ENCODE measurements around the gene KIF5B. TPM values are rescaled to one million over a fixed set of nuclear protein-coding genes. Genes with fewer than 3 reads are reported as not detected.
"Not testable (repeated sequence)": the region's sequence is repeated elsewhere in the genome, so short reads cannot be mapped to it uniquely, and the experiment has no call there.

Gene KIF5B
- total RNA-seq, 2 experiments from 2014 or later: 61.3 to 62.4 TPM

GRCh38 chr10:32053392-32053791, 2.8 kb downstream of the KIF5B start:
- CTCF ChIA-PET: interaction anchor here (1.2 kb wide), 1 partner anchor 20 kb away, joined by 3 read pairs; no protein-coding TSS in a partner anchor
- H3K9me3 Mint-ChIP-seq, H3K27me3 Mint-ChIP-seq, DNase-seq: not testable (repeated sequence)
- Mint-ChIP-seq H3K36me3 (ENCODE audit: low read depth) (peaks cover 36% of the 10 kb centered on the region), H3K27ac (peak overlapping the region; percentile 64), H3K4me1 (peaks cover 65% of the 10 kb centered on the region), H3K4me3 (peak overlapping the region; percentile 97)
- POLR2A ChIA-PET: interaction anchor here (0.6 kb wide), 1 partner anchor 300 kb away, joined by 3 read pairs; no protein-coding TSS in a partner anchor

GRCh38 chr10:32051926-32052325, 4.3 kb downstream of the KIF5B start:
- no peak for DNase-seq
- POLR2A ChIA-PET: no interaction called here
- Mint-ChIP-seq H3K27ac (peak overlapping the region; percentile 13), H3K4me1 (peaks cover 70% of the 10 kb centered on the region), H3K27me3 (no peaks in the 10 kb centered on the region), H3K36me3 (ENCODE audit: low read depth) (peaks cover 48% of the 10 kb centered on the region), H3K4me3 (no peak overlapping the region), H3K9me3 (no peaks in the 10 kb centered on the region)
- CTCF ChIA-PET: interaction anchor here (2.3 kb wide), 1 partner anchor 17 kb away, joined by 11 read pairs; no protein-coding TSS in a partner anchor

- Mint-ChIP-seq H3K9me3 (no peaks in the 10 kb centered on the region), H3K27me3 (no peaks in the 10 kb centered on the region), H3K4me1 (peaks cover 79% of the 10 kb centered on the region), H3K4me3 (no peak overlapping the region), H3K27ac (peak overlapping the region; percentile 46), H3K36me3 (ENCODE audit: low read depth) (peaks cover 64% of the 10 kb centered on the region)
- ChIA-PET POLR2A (no interaction called here), CTCF (interaction anchor here (0.6 to 2.3 kb wide), 2 partner anchors 16 to 209 kb away, joined by 3 to 11 read pairs; no protein-coding TSS in a partner anchor)
- no peak for DNase-seq
These were observed 6.0 kb downstream of the KIF5B start for GRCh38 chr10:32050177-32050576.

- Mint-ChIP-seq H3K9me3 (no peaks in the 10 kb centered on the region), H3K27ac (no peak overlapping the region), H3K4me1 (peaks cover 83% of the 10 kb centered on the region), H3K36me3 (ENCODE audit: low read depth) (peaks cover 64% of the 10 kb centered on the region), H3K27me3 (no peaks in the 10 kb centered on the region), H3K4me3 (no peak overlapping the region)
- ChIA-PET POLR2A (no interaction called here), CTCF (interaction anchor here (0.6 kb wide), 1 partner anchor 34 kb away, joined by 6 read pairs; no protein-coding TSS in a partner anchor)
- no peak for DNase-seq
These were observed 7.1 kb downstream of the KIF5B start for GRCh38 chr10:32049113-32049512.

GRCh38 chr10:32048282-32048681, 7.9 kb downstream of the KIF5B start:
- H3K9me3 Mint-ChIP-seq: no peaks in the 10 kb centered on the region
- H3K4me3 Mint-ChIP-seq: no peak overlapping the region
- peaks cover 86% of the 10 kb centered on the region for H3K4me1 Mint-ChIP-seq
- DNase-seq: no peak
- H3K27me3 Mint-ChIP-seq: no peaks in the 10 kb centered on the region
- no peak overlapping the region for H3K27ac Mint-ChIP-seq
- ChIA-PET CTCF (interaction anchor here (0.6 kb wide), 1 partner anchor 166 kb away, joined by 3 read pairs; no protein-coding TSS in a partner anchor), POLR2A (no interaction called here)
- peaks cover 68% of the 10 kb centered on the region for H3K36me3 Mint-ChIP-seq (ENCODE audit: low read depth)

- ChIA-PET CTCF (interaction anchor here (0.6 kb wide), 1 partner anchor 166 kb away, joined by 3 read pairs; no protein-coding TSS in a partner anchor), POLR2A (no interaction called here)
- no peak overlapping the region for H3K27ac Mint-ChIP-seq
- no peak for DNase-seq
- H3K4me1 Mint-ChIP-seq: peaks cover 85% of the 10 kb centered on the region
- H3K9me3 Mint-ChIP-seq: no peaks in the 10 kb centered on the region
- peaks cover 72% of the 10 kb centered on the region for H3K36me3 Mint-ChIP-seq (ENCODE audit: low read depth)
- H3K4me3 Mint-ChIP-seq: no peak overlapping the region
- no peaks in the 10 kb centered on the region for H3K27me3 Mint-ChIP-seq
These were observed 8.3 kb downstream of the KIF5B start for GRCh38 chr10:32047881-32048280.

- CTCF ChIA-PET: no interaction called here
- H3K36me3 Mint-ChIP-seq (ENCODE audit: low read depth): peaks cover 80% of the 10 kb centered on the region
These were observed 10.1 kb downstream of the KIF5B start for GRCh38 chr10:32046151-32046550.

GRCh38 chr10:32042730-32043129, 13.5 kb downstream of the KIF5B start:
- H3K4me3 Mint-ChIP-seq, POLR2A ChIA-PET, H3K9me3 Mint-ChIP-seq, H3K27me3 Mint-ChIP-seq, DNase-seq: not testable (repeated sequence)
- peak overlapping the region; percentile 17 for H3K27ac Mint-ChIP-seq
- H3K36me3 Mint-ChIP-seq (ENCODE audit: low read depth): peaks cover 70% of the 10 kb centered on the region
- CTCF ChIA-PET: interaction anchor here (1.4 kb wide), 1 partner anchor 8 kb away, joined by 5 read pairs; no protein-coding TSS in a partner anchor
- H3K4me1 Mint-ChIP-seq: peaks cover 60% of the 10 kb centered on the region

More at GRCh38 chr10:32046151-32046550, 10.1 kb downstream of the KIF5B start:
- no peaks in the 10 kb centered on the region for H3K27me3 Mint-ChIP-seq
- DNase-seq: no peak
- no peak overlapping the region for H3K4me3 Mint-ChIP-seq
- no peaks in the 10 kb centered on the region for H3K9me3 Mint-ChIP-seq
- POLR2A ChIA-PET: no interaction called here
- no peak overlapping the region for H3K27ac Mint-ChIP-seq
- peaks cover 79% of the 10 kb centered on the region for H3K4me1 Mint-ChIP-seq

- Mint-ChIP-seq H3K27me3 (no peaks in the 10 kb centered on the region), H3K4me3 (no peak overlapping the region), H3K4me1 (peaks cover 50% of the 10 kb centered on the region), H3K9me3 (no peaks in the 10 kb centered on the region), H3K27ac (no peak overlapping the region), H3K36me3 (ENCODE audit: low read depth) (peaks cover 70% of the 10 kb centered on the region)
- DNase-seq: no peak
- ChIA-PET POLR2A (no interaction called here), CTCF (no interaction called here)
These were observed 14.8 kb downstream of the KIF5B start for GRCh38 chr10:32041290-32042028.

GRCh38 chr10:32039734-32040133, 16.5 kb downstream of the KIF5B start:
- DNase-seq: no peak
- Mint-ChIP-seq H3K27ac (no peak overlapping the region), H3K9me3 (no peaks in the 10 kb centered on the region), H3K36me3 (ENCODE audit: low read depth) (peaks cover 65% of the 10 kb centered on the region), H3K4me3 (no peak overlapping the region), H3K27me3 (no peaks in the 10 kb centered on the region), H3K4me1 (peaks cover 34% of the 10 kb centered on the region)
- ChIA-PET POLR2A (no interaction called here), CTCF (no interaction called here)

- POLR2A ChIA-PET: no interaction called here
- DNase-seq: no peak
- Mint-ChIP-seq H3K27me3 (no peaks in the 10 kb centered on the region), H3K4me1 (peaks cover 24% of the 10 kb centered on the region), H3K36me3 (ENCODE audit: low read depth) (peaks cover 63% of the 10 kb centered on the region), H3K9me3 (no peaks in the 10 kb centered on the region), H3K27ac (no peak overlapping the region), H3K4me3 (no peak overlapping the region)
- CTCF ChIA-PET: no interaction called here
These were observed 17.4 kb downstream of the KIF5B start for GRCh38 chr10:32038777-32039176.

GRCh38 chr10:32036922-32037321, 19.3 kb downstream of the KIF5B start:
- Mint-ChIP-seq H3K9me3 (no peaks in the 10 kb centered on the region), H3K4me1 (peaks cover 15% of the 10 kb centered on the region), H3K27me3 (no peaks in the 10 kb centered on the region), H3K4me3 (no peak overlapping the region), H3K36me3 (ENCODE audit: low read depth) (peaks cover 67% of the 10 kb centered on the region), H3K27ac (no peak overlapping the region)
- DNase-seq: no peak
- POLR2A ChIA-PET: no interaction called here
- CTCF ChIA-PET: no interaction called here

- POLR2A ChIA-PET: no interaction called here
- no peaks in the 10 kb centered on the region for H3K27me3 Mint-ChIP-seq
These were observed 21.2 kb downstream of the KIF5B start for GRCh38 chr10:32035038-32035437.

More at GRCh38 chr10:32035038-32035437, 21.2 kb downstream of the KIF5B start:
- H3K4me3 Mint-ChIP-seq: no peak overlapping the region
- H3K9me3 Mint-ChIP-seq: no peaks in the 10 kb centered on the region
- CTCF ChIA-PET: interaction anchor here (1.3 to 2.5 kb wide), 2 partner anchors 8 to 16 kb away, joined by 5 to 11 read pairs; no protein-coding TSS in a partner anchor
- peaks cover 14% of the 10 kb centered on the region for H3K4me1 Mint-ChIP-seq
- H3K27ac Mint-ChIP-seq: no peak overlapping the region
- no peak for DNase-seq
- peaks cover 71% of the 10 kb centered on the region for H3K36me3 Mint-ChIP-seq (ENCODE audit: low read depth)

Data from activated CD4-positive, alpha-beta T cell treated with anti-CD3 and anti-CD28 coated beads, Interleukin-2, amount 10 ng/mL, durations not matched to agents 7 days and 5 days (primary cell).